Measurements from ENCODE around the gene CEP131.

Gene CEP131

GRCh38 chr17:81222906-81223761 lies at the start of gene CEP131:
TSS of gene CEP131 (minus strand) at chr17:81222965. CDS start at chr17:81220056, 2,909 bp downstream.
- in situ Hi-C loops (cut with MboI; ENCODE audit: low sequenced_read_pairs), result no loop called here

GRCh38 chr17:81271226-81271625 lies 48.5 kb upstream of the CEP131 start:
- in situ Hi-C loops (cut with MboI; ENCODE audit: low sequenced_read_pairs), result loop anchor here (25.0 kb wide), 1 partner anchor 341 kb away; no protein-coding TSS in a partner anchor

- in situ Hi-C loops (cut with MboI; ENCODE audit: low sequenced_read_pairs), result loop anchor here (25.0 kb wide), 1 partner anchor 342 kb away; no protein-coding TSS in a partner anchor
Measured at GRCh38 chr17:81270279-81270678, 47.5 kb upstream of the CEP131 start.

- in situ Hi-C loops (cut with MboI; ENCODE audit: low sequenced_read_pairs), result loop anchor here (25.0 kb wide), 1 partner anchor 345 kb away; no protein-coding TSS in a partner anchor
Measured at GRCh38 chr17:81267390-81268067, 44.8 kb upstream of the CEP131 start.

- in situ Hi-C loops (cut with MboI; ENCODE audit: low sequenced_read_pairs), result loop anchor here (25.0 kb wide), 1 partner anchor 347 kb away; no protein-coding TSS in a partner anchor
Measured at GRCh38 chr17:81265576-81265975, 42.8 kb upstream of the CEP131 start.

GRCh38 chr17:81264640-81265039 lies 41.9 kb upstream of the CEP131 start:
- in situ Hi-C loops (cut with MboI; ENCODE audit: low sequenced_read_pairs), result loop anchor here (25.0 kb wide), 1 partner anchor 348 kb away; no protein-coding TSS in a partner anchor

GRCh38 chr17:81263371-81264181 lies 40.8 kb upstream of the CEP131 start:
- in situ Hi-C loops (cut with MboI; ENCODE audit: low sequenced_read_pairs), result loop anchor here (25.0 kb wide), 1 partner anchor 349 kb away; no protein-coding TSS in a partner anchor

- in situ Hi-C loops (cut with MboI; ENCODE audit: low sequenced_read_pairs), result loop anchor here (25.0 kb wide), 1 partner anchor 351 kb away; no protein-coding TSS in a partner anchor
Measured at GRCh38 chr17:81261582-81262336, 39.0 kb upstream of the CEP131 start.

GRCh38 chr17:81261096-81261495 lies 38.3 kb upstream of the CEP131 start:
- in situ Hi-C loops (cut with MboI; ENCODE audit: low sequenced_read_pairs), result loop anchor here (25.0 kb wide), 1 partner anchor 351 kb away; no protein-coding TSS in a partner anchor

GRCh38 chr17:81260641-81261040 lies 37.9 kb upstream of the CEP131 start:
- in situ Hi-C loops (cut with MboI; ENCODE audit: low sequenced_read_pairs), result loop anchor here (25.0 kb wide), 1 partner anchor 352 kb away; no protein-coding TSS in a partner anchor

- in situ Hi-C loops (cut with MboI; ENCODE audit: low sequenced_read_pairs), result loop anchor here (25.0 kb wide), 1 partner anchor 352 kb away; no protein-coding TSS in a partner anchor
Measured at GRCh38 chr17:81260171-81260570, 37.4 kb upstream of the CEP131 start.

- in situ Hi-C loops (cut with MboI; ENCODE audit: low sequenced_read_pairs), result loop anchor here (10.0 to 25.0 kb wide), 2 partner anchors 226 to 353 kb away; no protein-coding TSS in a partner anchor
Measured at GRCh38 chr17:81259058-81259605, 36.4 kb upstream of the CEP131 start.

- in situ Hi-C loops (cut with MboI; ENCODE audit: low sequenced_read_pairs), result loop anchor here (10.0 to 25.0 kb wide), 2 partner anchors 227 to 354 kb away; no protein-coding TSS in a partner anchor
Measured at GRCh38 chr17:81258292-81258691, 35.5 kb upstream of the CEP131 start.

- in situ Hi-C loops (cut with MboI; ENCODE audit: low sequenced_read_pairs), result loop anchor here (10.0 to 25.0 kb wide), 2 partner anchors 227 to 355 kb away; no protein-coding TSS in a partner anchor
Measured at GRCh38 chr17:81257533-81257932, 34.8 kb upstream of the CEP131 start.

- in situ Hi-C loops (cut with MboI; ENCODE audit: low sequenced_read_pairs), result loop anchor here (10.0 to 25.0 kb wide), 2 partner anchors 228 to 356 kb away; no protein-coding TSS in a partner anchor
Measured at GRCh38 chr17:81256616-81257015, 33.9 kb upstream of the CEP131 start.

- in situ Hi-C loops (cut with MboI; ENCODE audit: low sequenced_read_pairs), result loop anchor here (10.0 to 25.0 kb wide), 2 partner anchors 230 to 357 kb away; no protein-coding TSS in a partner anchor
Measured at GRCh38 chr17:81254955-81255717, 32.4 kb upstream of the CEP131 start.

- in situ Hi-C loops (cut with MboI; ENCODE audit: low sequenced_read_pairs), result loop anchor here (10.0 to 25.0 kb wide), 2 partner anchors 231 to 359 kb away; no protein-coding TSS in a partner anchor
Measured at GRCh38 chr17:81253358-81254131, 30.8 kb upstream of the CEP131 start.

Data from HL-60/S4 treated with phorbol 12-myristate 13-acetate at 8.2 ng/mL for 4 days and 3 days (cell line).